Left forelimb (tissue), 1 donor: Measurements from ENCODE around the gene YBX1.

Experiments
- DNase-seq: peaks from one replicate; pipeline ENCODE4 v3.0.0-alpha.2; 2018; ENCODE audit warnings: low spot score

Gene YBX1

GRCh38 chr1:42735056-42735455, 52.8 kb downstream of the YBX1 start:
- DNase-seq: no peak

DNA sequence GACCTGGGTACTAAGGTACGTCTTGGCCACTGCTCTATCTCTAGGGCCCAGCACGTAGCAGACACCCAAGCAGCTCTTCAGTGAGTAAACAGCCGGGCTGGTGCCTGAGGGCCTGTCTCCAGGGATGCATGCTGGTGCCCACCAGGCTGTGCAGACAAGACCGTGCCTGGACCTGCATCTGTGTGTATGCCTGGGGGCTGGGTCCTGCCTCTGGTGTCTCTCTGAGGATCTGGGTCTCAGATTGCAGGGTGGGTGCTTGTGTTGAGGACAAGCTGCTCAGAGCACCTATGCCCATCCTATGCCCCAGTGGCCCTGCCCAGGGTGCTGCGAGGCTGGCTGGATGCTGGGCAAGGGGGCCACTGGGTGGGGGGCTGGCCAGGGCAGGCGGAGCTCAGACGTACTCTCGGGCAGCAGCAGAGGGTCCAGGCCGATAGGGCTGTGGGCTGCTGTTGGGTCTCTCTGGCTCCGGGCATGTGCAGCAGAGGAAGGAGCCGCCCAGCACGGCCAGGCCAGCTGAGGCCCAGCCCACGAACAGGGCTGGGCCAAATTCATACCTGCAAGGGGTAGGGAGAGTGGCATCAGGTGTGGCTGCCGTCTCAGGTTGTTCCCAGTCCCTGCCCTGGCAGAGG, 53.4 kb downstream of the YBX1 start:
- DNase-seq: no peak

- no peak for DNase-seq
Observed at GRCh38 chr1:42736152-42736551, 53.9 kb downstream of the YBX1 start.

- no peak for DNase-seq
Observed at GRCh38 chr1:42736571-42737200, 54.5 kb downstream of the YBX1 start.

- no peak for DNase-seq
Observed at GRCh38 chr1:42737257-42737656, 55.0 kb downstream of the YBX1 start.

DNA sequence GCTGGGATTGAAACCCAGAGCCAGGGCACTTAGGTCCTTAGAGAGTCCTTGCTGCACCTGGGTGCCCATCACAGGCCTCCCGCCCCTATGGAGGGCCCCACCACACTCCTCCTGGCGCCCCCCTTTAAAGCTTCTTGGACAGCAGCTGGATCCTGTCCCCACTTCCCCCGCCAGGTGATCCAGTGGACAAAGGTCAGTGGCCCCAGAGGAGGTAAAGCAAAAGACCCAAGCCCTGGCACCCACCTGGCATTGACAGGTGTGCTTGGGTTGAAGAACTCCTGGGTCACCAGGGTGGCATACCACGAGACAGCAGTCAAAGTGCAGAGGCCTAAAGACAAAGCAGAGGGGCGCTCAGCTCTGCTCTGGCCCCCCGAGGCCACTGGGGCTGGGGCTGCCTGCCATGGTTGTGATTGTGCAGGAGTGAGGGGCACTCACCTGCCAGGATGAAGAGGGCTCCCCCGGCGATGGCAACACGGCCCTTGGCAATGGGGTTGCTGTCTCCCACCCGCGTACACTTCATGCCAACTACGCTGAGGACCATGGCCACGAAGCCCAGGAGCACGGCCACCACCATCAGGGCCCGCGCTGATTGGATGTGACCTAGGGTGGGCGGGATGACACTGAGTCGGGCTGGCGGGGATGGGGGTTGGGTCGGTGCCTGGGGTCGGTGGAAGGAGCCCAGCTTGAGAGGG, 55.9 kb downstream of the YBX1 start:
- DNase-seq: no peak

- no peak for DNase-seq
Observed at GRCh38 chr1:42738678-42739226, 56.5 kb downstream of the YBX1 start.

- no peak for DNase-seq
Observed at GRCh38 chr1:42739753-42740700, 57.8 kb downstream of the YBX1 start, which contains the start of gene CLDN19. CLDN19 (minus strand) TSS chr1:42740236; CDS start chr1:42740063, 173 bp downstream.

DNA sequence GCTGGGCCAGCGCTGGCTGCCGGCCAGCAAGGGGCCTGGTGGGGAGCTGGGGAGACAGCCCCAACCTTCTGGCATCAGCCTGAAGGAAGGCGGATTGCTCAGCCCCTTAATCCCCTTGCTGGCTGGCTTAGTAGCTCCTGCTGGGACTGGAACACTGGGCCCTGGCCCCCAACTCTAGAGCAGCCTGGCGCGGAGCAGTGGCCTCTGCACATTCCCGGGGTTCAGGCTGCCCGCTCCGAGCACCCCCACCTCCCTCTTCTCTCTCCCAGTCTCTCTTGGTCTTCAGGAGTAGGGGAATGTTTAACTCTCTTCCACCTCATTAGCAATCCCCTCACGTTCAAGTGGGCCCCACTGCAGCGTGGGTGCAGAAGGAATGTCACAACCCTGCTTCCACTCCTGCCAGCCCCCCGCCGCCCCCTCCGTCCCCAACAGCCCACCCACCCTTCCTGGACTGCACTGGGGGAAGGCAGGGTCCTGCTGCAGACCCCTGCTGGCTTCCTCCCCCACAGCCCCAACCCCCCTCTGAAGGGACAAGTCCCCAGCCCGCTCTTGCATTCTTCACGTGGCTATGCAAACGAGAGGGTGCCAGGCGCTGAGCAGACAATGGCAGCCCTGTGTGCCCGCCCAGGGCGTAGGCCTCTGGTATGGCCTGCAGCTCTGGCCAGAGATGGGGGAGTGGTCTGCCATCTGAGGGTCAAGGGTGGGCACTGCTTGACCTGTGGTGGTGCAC, 58.8 kb downstream of the YBX1 start:
- no peak for DNase-seq

- no peak for DNase-seq
Observed at GRCh38 chr1:42741706-42742105, 59.5 kb downstream of the YBX1 start.

GRCh38 chr1:42742141-42742540, 59.9 kb downstream of the YBX1 start:
- DNase-seq: no peak

- DNase-seq: no peak
Observed at GRCh38 chr1:42742617-42743316, 60.5 kb downstream of the YBX1 start.

DNA sequence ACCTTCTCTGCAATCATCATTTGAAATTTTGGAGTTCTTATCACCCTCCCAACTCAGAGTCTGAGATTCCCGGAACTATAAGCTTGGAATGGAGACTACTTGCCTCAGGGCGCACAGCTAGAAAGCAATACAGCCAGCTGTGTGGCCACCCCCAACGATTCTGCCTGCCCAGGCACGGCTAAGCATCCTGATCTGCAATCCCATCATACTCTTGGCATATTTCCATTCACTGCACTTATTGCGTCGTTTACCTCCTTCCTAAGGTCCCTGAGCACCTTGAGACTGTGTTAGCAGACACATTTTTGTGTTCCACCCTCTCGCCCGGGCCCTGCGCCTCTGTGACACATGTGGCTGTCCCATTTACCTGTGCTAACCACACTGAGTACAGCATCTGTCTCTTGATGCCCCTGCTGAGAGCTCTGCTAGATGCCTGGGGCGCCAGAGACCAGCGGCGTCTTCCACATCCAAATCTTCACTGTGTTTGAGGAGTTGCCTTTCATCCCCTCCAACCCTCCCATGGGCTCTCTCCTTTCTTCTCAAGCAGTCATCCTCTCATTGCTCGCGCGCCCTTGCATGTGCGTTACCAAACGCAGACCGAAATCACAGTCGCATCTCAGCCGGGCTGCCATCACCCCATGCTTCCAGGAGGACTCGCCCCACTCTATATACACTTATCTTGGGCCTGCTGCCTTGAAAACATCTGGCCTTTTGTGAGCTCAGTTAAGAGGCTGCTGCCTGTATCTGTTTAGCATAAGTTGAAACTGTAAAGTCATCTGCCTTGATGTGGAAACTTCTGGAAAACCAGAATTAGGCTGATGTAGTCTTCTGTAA, 61.3 kb downstream of the YBX1 start:
- no peak for DNase-seq

GRCh38 chr1:42744148-42744413, 61.9 kb downstream of the YBX1 start:
- DNase-seq: no peak

DNA sequence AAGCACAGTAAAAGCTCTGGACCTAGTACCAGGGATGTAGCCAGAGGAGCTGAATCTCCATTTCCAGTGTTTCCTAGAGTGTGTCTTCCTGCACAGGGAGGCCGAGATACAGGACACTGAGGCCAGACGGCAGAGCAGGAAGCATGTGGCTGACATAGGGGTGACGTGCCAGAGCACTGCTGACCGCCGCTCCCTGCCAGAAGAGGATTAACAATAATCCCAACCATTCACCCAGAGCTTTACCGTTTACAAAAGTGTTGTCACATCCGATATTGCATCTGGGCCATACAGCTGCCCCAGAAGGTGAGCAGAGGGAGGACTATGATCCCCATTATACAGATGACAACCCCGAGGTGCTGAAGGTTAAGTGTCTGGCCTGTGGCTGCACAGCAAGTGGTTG, 63.6 kb downstream of the YBX1 start:
- no peak for DNase-seq

DNA sequence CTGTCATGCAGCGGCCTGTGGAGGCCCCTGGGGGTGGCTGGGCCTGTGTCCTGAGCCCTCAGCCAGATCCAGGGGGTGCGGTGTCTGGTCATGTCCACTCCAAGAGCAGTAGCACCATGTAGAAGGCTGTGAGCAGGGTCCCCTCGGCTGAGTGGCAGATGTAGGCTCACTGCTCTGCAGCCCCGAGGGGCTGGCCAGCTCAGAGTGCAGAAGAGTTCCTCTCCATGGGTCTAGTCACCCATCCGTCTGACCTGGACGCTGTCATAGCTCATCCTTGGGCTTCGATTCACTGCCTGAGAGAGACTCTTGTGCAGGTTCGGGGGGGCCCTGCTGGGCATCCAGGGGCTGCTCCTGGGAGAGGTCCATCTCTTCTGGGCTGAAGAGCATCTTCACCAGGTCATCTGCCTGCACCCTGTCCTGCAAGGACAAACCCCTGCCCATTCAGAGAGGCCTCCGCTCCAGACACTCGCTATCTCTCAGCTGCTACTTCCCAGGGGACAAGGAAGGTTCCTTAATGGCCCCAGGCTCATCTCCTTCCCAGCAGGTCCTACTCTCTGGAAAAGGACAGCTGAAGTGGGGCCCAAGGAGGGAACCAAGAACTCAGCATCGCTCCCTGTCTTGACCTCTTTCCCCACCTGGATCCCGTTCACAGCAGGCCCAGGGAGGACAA, 64.4 kb downstream of the YBX1 start:
- DNase-seq: no peak

GRCh38 chr1:42747125-42747524, 64.9 kb downstream of the YBX1 start:
- no peak for DNase-seq

GRCh38 chr1:42748021-42748420, 65.8 kb downstream of the YBX1 start:
- DNase-seq: no peak
